WTC11 (cell line): ENCODE measurements around the gene THBS2. TPM values are rescaled to one million over a fixed set of nuclear protein-coding genes. Genes with fewer than 3 reads are reported as not detected.

Source experiments
- ATAC-seq: fragments of 200-7000 bp; cut with Tn5 transposase; 2 replicates; pipeline ENCODE4 v1.10.0; 2021; ENCODE audit warnings: mild to moderate bottlenecking, moderate library complexity
- CTCF ChIA-PET: fragments of 300-600 bp; sonication (Branson Sonifier 250); formaldehyde crosslinking; loops from one replicate; lab custom pipeline; 2021; ENCODE audit warnings: antibody characterized with exemption; lab: Charles Lee
- POLR2A ChIA-PET: fragments of 350-600 bp; sonication (Branson Sonifier 250); formaldehyde crosslinking; loops from one replicate; lab custom pipeline; 2021; ENCODE audit warnings: antibody characterized with exemption; lab: Charles Lee
- DNase-seq: peaks from one replicate; pipeline ENCODE4 v3.0.0; 2021; ENCODE audit warnings: low spot score
- H3K27ac Mint-ChIP-seq: 2 replicates; pipeline ENCODE4 v1.8.0; 2021; ENCODE audit warnings: mixed read lengths
- H3K27me3 Mint-ChIP-seq: 2 replicates; pipeline ENCODE4 v1.8.0; 2021; ENCODE audit warnings: low read depth, mild to moderate bottlenecking, moderate library complexity, mixed read lengths
- H3K36me3 Mint-ChIP-seq: 2 replicates; pipeline ENCODE4 v1.8.0; 2021; ENCODE audit warnings: mixed read lengths
- H3K4me1 Mint-ChIP-seq: 2 replicates; pipeline ENCODE4 v1.8.0; 2022; ENCODE audit warnings: mixed read lengths
- H3K4me3 Mint-ChIP-seq: 2 replicates; pipeline ENCODE4 v1.8.0; 2021; ENCODE audit warnings: mild to moderate bottlenecking, moderate library complexity, mixed read lengths
- H3K9me3 Mint-ChIP-seq: 2 replicates; pipeline ENCODE4 v1.8.0; 2021; ENCODE audit warnings: mixed read lengths
- ATF1 ChIP-seq: sonication (generic); formaldehyde crosslinking; IDR thresholded peaks from 2 replicates; pipeline ENCODE4 v1.8.1; 2023; ENCODE audit warnings: mild to moderate bottlenecking, moderate library complexity, missing genetic modification reagents
- ATF2 ChIP-seq: sonication (generic); formaldehyde crosslinking; IDR thresholded peaks from 2 replicates; pipeline ENCODE4 v1.8.1; 2022; ENCODE audit warnings: low read depth, missing genetic modification reagents, borderline replicate concordance
- CDX4 ChIP-seq: fragments of 250-450 bp; sonication (Bioruptor Pico); IDR thresholded peaks from 2 replicates; pipeline ENCODE4 v1.9.0; 2021; ENCODE audit warnings: moderate library complexity, mild to moderate bottlenecking, inconsistent platforms, borderline replicate concordance
- ETV6 ChIP-seq: sonication (generic); formaldehyde crosslinking; IDR thresholded peaks from 2 replicates; pipeline ENCODE4 v1.8.1; 2022; ENCODE audit warnings: mild to moderate bottlenecking, missing genetic modification reagents
- FOXP4 ChIP-seq: sonication (generic); formaldehyde crosslinking; IDR thresholded peaks from 2 replicates; pipeline ENCODE4 v1.8.0; 2022; ENCODE audit warnings: mild to moderate bottlenecking, missing genetic modification reagents
- OVOL2 ChIP-seq: fragments of 250-450 bp; sonication (Bioruptor Pico); IDR thresholded peaks from 2 replicates; pipeline ENCODE4 v1.9.0; 2021; ENCODE audit warnings: mild to moderate bottlenecking, borderline replicate concordance
- SOX15 ChIP-seq: fragments of 250-450 bp; sonication (Bioruptor Pico); IDR thresholded peaks from 2 replicates; pipeline ENCODE4 v1.9.0; 2021; ENCODE audit warnings: mild to moderate bottlenecking
- TCF7 ChIP-seq: sonication (generic); formaldehyde crosslinking; IDR thresholded peaks from 2 replicates; pipeline ENCODE4 v1.8.0; 2022; ENCODE audit warnings: mild to moderate bottlenecking, low read depth, missing genetic modification reagents, moderate library complexity
- TP53 ChIP-seq: sonication (generic); formaldehyde crosslinking; IDR thresholded peaks from 2 replicates; pipeline ENCODE4 v1.8.1; 2023; ENCODE audit warnings: mild to moderate bottlenecking, missing genetic modification reagents
- ZNF219 ChIP-seq: sonication (generic); formaldehyde crosslinking; IDR thresholded peaks from 2 replicates; pipeline ENCODE4 v1.8.0; 2023; ENCODE audit warnings: missing genetic modification reagents, mild to moderate bottlenecking, borderline replicate concordance
- ZNF232 ChIP-seq: sonication (generic); formaldehyde crosslinking; IDR thresholded peaks from 2 replicates; pipeline ENCODE4 v1.8.0; 2022; ENCODE audit warnings: mild to moderate bottlenecking, missing genetic modification reagents
- ZNF263 ChIP-seq: sonication (generic); formaldehyde crosslinking; IDR thresholded peaks from 2 replicates; pipeline ENCODE4 v1.8.1; 2022; ENCODE audit warnings: low read depth, mild to moderate bottlenecking, moderate library complexity, missing genetic modification reagents
- total RNA-seq: library from RNA; stranded (reverse); gene quantifications from 3 replicates; pipeline ENCODE4 v1.2.3, GENCODE V29; 2021
- TF ChIP-seq, protein P1 (sequence below): fragments of 250-450 bp; sonication (Bioruptor Pico); IDR thresholded peaks from 2 replicates; pipeline ENCODE4 v1.9.0; 2021; ENCODE audit warnings: mild to moderate bottlenecking, borderline replicate concordance
- TF ChIP-seq, protein P2 (sequence below): sonication (generic); formaldehyde crosslinking; IDR thresholded peaks from 2 replicates; pipeline ENCODE4 v1.8.1; 2022; ENCODE audit warnings: mild to moderate bottlenecking, moderate library complexity, missing genetic modification reagents
- TF ChIP-seq, protein P3 (sequence below): sonication (generic); formaldehyde crosslinking; IDR thresholded peaks from 2 replicates; pipeline ENCODE4 v1.8.1; 2023; ENCODE audit warnings: mild to moderate bottlenecking, moderate library complexity, missing genetic modification reagents
- TF ChIP-seq, protein P4 (sequence below): fragments of 250-450 bp; sonication (Bioruptor Pico); IDR thresholded peaks from 2 replicates; pipeline ENCODE4 v2.1.2; 2022; ENCODE audit warnings: mild to moderate bottlenecking, moderate library complexity

THBS2 gene
- total RNA-seq, 1 experiment from 2014 or later, result 40.3 TPM

- H3K9me3 Mint-ChIP-seq, result peaks cover 13% of the 10 kb centered on the region
- DNase-seq (no peak), ATAC-seq (no peak)
- H3K4me1 Mint-ChIP-seq, result no peaks in the 10 kb centered on the region
- ChIA-PET POLR2A (no interaction called here), CTCF (interaction anchor here (1.5 kb wide), 1 partner anchor 24 kb away, joined by 6 read pairs; no protein-coding TSS in a partner anchor)
- no peak for TF ChIP-seq CDX4
- TF ChIP-seq ETV6 (CRISPR knock-in tag), result no peak
- TF ChIP-seq, protein P1, sequence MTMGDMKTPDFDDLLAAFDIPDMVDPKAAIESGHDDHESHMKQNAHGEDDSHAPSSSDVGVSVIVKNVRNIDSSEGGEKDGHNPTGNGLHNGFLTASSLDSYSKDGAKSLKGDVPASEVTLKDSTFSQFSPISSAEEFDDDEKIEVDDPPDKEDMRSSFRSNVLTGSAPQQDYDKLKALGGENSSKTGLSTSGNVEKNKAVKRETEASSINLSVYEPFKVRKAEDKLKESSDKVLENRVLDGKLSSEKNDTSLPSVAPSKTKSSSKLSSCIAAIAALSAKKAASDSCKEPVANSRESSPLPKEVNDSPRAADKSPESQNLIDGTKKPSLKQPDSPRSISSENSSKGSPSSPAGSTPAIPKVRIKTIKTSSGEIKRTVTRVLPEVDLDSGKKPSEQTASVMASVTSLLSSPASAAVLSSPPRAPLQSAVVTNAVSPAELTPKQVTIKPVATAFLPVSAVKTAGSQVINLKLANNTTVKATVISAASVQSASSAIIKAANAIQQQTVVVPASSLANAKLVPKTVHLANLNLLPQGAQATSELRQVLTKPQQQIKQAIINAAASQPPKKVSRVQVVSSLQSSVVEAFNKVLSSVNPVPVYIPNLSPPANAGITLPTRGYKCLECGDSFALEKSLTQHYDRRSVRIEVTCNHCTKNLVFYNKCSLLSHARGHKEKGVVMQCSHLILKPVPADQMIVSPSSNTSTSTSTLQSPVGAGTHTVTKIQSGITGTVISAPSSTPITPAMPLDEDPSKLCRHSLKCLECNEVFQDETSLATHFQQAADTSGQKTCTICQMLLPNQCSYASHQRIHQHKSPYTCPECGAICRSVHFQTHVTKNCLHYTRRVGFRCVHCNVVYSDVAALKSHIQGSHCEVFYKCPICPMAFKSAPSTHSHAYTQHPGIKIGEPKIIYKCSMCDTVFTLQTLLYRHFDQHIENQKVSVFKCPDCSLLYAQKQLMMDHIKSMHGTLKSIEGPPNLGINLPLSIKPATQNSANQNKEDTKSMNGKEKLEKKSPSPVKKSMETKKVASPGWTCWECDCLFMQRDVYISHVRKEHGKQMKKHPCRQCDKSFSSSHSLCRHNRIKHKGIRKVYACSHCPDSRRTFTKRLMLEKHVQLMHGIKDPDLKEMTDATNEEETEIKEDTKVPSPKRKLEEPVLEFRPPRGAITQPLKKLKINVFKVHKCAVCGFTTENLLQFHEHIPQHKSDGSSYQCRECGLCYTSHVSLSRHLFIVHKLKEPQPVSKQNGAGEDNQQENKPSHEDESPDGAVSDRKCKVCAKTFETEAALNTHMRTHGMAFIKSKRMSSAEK (CRISPR knock-in tag), result no peak
- no peak for TF ChIP-seq TP53 (CRISPR knock-in tag)
- no peaks in the 10 kb centered on the region for H3K27me3 Mint-ChIP-seq
- no peak overlapping the region for H3K4me3 Mint-ChIP-seq
- H3K36me3 Mint-ChIP-seq, result peaks cover 65% of the 10 kb centered on the region
- no peak overlapping the region; the same call in 1 of the 2 replicates for H3K27ac Mint-ChIP-seq
These were observed 8.8 kb downstream of the THBS2 start for GRCh38 chr6:169244684-169245383.

- ATAC-seq (no peak), DNase-seq (no peak)
- no peak overlapping the region for H3K4me3 Mint-ChIP-seq
- H3K9me3 Mint-ChIP-seq, result peaks cover 13% of the 10 kb centered on the region
- TF ChIP-seq, protein P2, sequence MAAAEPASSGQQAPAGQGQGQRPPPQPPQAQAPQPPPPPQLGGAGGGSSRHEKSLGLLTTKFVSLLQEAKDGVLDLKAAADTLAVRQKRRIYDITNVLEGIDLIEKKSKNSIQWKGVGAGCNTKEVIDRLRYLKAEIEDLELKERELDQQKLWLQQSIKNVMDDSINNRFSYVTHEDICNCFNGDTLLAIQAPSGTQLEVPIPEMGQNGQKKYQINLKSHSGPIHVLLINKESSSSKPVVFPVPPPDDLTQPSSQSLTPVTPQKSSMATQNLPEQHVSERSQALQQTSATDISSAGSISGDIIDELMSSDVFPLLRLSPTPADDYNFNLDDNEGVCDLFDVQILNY (CRISPR knock-in tag), result no peak
- no peak for TF ChIP-seq ZNF232
- no peak overlapping the region for H3K27ac Mint-ChIP-seq
- H3K27me3 Mint-ChIP-seq, result no peaks in the 10 kb centered on the region
- ChIA-PET CTCF (no interaction called here), POLR2A (no interaction called here)
- peaks cover 60% of the 10 kb centered on the region for H3K36me3 Mint-ChIP-seq
- no peaks in the 10 kb centered on the region for H3K4me1 Mint-ChIP-seq
These were observed 10.0 kb downstream of the THBS2 start for GRCh38 chr6:169243661-169244060.

- no peak overlapping the region for H3K27ac Mint-ChIP-seq
- peaks cover 11% of the 10 kb centered on the region for H3K9me3 Mint-ChIP-seq
- no peak for TF ChIP-seq ATF2
- no peak for TF ChIP-seq ZNF219
- TF ChIP-seq, protein P3, sequence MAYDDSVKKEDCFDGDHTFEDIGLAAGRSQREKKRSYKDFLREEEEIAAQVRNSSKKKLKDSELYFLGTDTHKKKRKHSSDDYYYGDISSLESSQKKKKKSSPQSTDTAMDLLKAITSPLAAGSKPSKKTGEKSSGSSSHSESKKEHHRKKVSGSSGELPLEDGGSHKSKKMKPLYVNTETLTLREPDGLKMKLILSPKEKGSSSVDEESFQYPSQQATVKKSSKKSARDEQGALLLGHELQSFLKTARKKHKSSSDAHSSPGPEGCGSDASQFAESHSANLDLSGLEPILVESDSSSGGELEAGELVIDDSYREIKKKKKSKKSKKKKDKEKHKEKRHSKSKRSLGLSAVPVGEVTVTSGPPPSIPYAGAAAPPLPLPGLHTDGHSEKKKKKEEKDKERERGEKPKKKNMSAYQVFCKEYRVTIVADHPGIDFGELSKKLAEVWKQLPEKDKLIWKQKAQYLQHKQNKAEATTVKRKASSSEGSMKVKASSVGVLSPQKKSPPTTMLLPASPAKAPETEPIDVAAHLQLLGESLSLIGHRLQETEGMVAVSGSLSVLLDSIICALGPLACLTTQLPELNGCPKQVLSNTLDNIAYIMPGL (CRISPR knock-in tag), result no peak
- TF ChIP-seq ATF1 (CRISPR knock-in tag), result no peak
- no peak for TF ChIP-seq SOX15
- TF ChIP-seq OVOL2 (CRISPR knock-in tag), result no peak
- TF ChIP-seq CDX4, result no peak
- TF ChIP-seq TCF7, result no peak
- TF ChIP-seq ZNF263 (CRISPR knock-in tag), result no peak
- no peak for TF ChIP-seq FOXP4 (CRISPR knock-in tag)
- TF ChIP-seq, protein P4, sequence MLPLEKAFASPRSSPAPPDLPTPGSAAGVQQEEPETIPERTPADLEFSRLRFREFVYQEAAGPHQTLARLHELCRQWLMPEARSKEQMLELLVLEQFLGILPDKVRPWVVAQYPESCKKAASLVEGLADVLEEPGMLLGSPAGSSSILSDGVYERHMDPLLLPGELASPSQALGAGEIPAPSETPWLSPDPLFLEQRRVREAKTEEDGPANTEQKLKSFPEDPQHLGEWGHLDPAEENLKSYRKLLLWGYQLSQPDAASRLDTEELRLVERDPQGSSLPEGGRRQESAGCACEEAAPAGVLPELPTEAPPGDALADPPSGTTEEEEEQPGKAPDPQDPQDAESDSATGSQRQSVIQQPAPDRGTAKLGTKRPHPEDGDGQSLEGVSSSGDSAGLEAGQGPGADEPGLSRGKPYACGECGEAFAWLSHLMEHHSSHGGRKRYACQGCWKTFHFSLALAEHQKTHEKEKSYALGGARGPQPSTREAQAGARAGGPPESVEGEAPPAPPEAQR (CRISPR knock-in tag), result no peak
These were observed 10.5 kb downstream of the THBS2 start for GRCh38 chr6:169243186-169243585.

More at GRCh38 chr6:169243186-169243585, 10.5 kb downstream of the THBS2 start:
- CTCF ChIA-PET, result no interaction called here
- ATAC-seq (no peak), DNase-seq (no peak)
- H3K36me3 Mint-ChIP-seq, result peaks cover 55% of the 10 kb centered on the region
- H3K4me1 Mint-ChIP-seq, result no peaks in the 10 kb centered on the region
- POLR2A ChIA-PET, result no interaction called here
- H3K4me3 Mint-ChIP-seq, result no peak overlapping the region
- no peaks in the 10 kb centered on the region for H3K27me3 Mint-ChIP-seq
